GM19351 (cell line): ENCODE measurements around the gene PRSS53.

ENCODE experiments used
- ATAC-seq: cut with Tn5 transposase; IDR thresholded peaks from one replicate; pipeline ENCODE4 v1.9.1; 2021; ENCODE audit warnings: mild to moderate bottlenecking, moderate library complexity; ENCODE audit not compliant: unreplicated experiment

PRSS53 gene

DNA sequence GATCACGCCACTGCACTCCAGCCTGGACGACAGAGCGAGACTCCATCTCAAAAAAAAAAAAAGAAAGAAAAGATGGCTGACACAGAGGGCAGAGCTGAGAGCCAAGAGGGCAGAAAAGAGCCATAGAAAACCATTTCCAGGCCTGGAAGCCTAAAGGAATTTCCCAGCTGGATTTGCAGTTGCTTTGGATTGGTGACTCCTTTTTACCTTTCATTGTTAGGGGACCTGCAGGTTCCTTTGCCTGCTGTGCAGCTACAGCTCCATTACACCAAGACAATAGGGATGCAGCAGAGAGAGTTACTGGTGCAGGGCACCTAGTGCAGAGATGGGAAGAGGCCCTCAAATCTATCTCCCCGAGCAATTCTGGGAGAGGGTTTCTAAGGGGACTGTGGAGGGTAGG, 33.1 kb downstream of the PRSS53 start:
- ATAC-seq, result no peak

DNA sequence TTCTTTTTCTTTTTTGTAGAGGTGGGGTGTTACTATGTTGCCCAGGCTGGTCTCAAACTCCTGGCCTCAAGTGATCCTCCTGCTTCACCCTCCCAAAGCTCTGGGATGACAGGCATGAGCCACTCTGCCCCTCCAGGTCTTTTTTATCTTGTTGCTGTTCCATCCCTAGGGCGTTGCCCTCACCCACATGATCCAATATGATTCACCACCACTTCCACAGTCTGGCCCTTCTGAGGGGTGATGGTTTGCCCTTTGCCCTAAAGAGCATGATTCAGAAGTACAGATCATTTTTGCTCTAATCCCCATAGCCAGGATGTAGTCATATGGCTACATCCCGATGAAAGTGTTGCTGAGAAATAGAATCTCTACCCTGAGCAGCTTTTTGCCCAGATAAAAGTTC, 36.6 kb downstream of the PRSS53 start:
- no peak for ATAC-seq

DNA sequence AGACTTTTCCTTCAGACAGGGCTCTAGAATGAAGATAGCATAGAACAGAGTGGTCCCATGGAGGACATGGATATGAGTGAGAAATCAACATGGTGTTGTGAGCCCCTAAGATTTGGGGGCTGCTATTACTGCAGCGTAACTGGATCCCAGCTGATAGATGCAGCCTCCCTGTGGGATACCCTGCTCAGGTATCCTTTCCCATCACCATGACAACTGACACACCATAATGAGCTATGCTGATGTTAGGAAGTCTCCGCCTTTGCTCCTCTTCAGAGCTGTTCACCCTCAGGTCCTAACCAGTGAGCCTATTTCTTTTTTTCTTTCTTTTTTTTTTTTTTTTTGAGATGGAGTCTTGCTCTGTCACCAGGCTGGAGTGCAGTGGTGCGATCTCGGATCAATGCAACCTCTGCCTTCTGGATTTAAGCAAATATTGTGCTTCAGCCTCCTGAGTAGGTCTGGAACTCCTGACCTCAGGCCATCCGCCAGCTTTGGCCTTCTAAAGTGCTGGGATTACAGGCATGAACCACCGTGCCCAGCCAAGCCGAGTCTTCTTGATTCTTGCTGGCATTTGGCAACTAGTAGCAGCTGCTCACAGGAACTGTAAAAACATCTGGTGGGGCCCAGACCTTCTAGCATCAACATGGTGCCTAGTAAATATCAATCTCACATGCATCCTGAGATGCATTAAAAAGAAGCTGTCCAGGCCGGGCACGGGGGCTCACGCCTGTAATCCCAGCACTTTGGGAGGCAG, 38.3 kb downstream of the PRSS53 start:
- ATAC-seq, result no peak

DNA sequence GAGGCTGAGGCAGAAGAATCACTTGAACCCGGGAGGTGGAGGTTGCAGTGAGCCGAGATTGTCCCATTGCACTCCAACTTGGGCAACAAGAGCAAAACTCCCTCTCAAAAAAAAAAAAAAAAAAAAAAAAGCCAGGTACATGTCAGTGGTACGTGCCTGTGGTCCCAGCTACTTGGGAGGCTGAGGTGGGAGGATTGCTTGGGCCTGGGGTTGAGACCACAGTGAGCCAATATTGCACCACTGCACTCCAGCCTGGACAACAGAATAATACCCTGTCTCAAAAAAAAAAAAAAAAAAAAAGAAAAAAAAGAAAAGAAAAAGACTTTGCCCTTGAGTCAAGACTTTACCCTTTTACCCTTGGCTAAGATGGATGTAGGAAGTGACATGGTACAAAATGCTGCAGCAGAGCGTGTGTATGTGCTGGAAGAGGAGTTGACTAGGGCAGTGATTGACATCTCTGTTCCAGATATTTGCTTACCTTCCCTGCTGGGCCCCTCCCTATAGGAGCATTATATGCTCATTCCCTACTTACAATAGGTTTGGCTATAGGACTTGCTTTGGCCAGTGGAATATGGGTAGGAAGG, 44.8 kb downstream of the PRSS53 start:
- no peak for ATAC-seq

DNA sequence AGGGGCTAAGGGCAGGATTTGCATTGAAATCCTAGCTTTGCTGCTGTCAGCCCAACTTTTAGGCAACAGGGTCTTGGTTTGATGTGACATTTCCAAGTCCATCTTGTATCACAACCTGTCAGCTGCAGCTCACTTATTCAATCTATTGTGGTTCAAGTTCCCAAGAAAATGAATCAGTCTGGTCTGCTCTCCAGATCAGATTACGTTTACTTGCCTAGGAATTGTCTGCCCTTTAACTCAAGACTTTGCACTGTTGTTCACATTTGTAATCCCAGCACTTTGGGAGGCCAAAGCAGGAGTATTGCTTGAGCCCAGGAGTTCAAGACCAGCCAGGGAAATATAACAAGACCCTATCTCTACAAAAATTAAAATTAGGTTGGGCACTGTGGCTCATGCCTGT, 45.4 kb downstream of the PRSS53 start:
- no peak for ATAC-seq

DNA sequence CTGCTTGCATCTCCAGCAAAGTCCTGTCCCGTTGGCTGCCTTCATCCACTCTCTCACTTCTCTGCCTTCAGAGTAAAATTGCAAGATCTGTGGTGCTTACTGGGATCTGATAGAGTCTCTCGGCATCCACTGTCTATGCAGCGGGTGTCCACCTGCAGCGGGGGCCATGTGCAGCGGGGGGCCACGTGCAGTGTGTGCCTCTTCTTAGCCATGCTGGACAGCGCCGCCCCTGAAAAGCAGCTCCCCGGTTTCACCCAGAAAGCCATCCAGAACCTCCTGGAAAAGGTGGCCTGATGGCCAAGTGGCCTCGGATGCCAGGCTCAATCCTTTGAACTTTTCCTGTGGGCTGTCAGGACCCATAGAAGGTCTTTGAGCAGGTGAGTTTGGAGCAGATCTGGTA, 45.9 kb downstream of the PRSS53 start:
- ATAC-seq, result no peak

DNA sequence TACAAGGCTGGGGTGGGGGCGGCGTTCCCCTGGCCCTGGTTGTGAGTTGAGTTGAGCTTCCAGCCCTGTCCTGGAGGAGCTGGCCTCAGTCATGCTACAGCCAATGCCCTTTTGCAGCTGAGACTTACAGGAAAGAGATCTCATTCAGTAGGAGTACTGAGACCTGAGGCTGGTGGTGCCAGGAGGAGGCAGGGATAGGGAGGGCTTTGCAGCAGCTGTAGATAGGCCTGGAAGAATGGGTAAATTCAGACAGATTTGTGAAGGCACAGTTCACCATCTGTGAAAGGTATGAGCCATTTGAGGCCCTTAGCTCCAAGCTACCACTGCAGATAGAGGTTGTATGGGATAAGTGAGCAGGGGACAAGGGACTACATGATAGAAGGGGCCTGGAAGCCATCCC, 49.8 kb downstream of the PRSS53 start:
- ATAC-seq, result no peak

DNA sequence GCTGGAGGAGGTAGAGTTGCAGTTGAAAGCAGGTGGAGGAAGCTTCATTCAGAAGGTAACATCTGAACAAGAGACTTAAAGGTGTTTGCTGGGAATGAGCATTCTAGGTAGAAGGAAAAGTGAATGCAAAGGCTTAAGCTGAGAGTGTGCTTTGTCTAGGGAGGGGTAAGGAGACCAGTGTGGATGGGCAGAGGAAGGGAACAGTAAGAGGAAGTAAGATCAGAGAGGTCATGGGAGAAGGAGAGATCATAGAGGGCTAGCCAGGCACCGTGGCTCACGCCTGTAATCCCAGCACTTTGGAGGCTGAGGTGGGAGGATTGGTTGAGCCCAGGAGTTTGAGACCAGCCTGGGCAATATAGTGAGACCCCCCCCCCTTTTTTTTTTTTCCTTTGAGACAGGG, 52.1 kb downstream of the PRSS53 start:
- no peak for ATAC-seq

DNA sequence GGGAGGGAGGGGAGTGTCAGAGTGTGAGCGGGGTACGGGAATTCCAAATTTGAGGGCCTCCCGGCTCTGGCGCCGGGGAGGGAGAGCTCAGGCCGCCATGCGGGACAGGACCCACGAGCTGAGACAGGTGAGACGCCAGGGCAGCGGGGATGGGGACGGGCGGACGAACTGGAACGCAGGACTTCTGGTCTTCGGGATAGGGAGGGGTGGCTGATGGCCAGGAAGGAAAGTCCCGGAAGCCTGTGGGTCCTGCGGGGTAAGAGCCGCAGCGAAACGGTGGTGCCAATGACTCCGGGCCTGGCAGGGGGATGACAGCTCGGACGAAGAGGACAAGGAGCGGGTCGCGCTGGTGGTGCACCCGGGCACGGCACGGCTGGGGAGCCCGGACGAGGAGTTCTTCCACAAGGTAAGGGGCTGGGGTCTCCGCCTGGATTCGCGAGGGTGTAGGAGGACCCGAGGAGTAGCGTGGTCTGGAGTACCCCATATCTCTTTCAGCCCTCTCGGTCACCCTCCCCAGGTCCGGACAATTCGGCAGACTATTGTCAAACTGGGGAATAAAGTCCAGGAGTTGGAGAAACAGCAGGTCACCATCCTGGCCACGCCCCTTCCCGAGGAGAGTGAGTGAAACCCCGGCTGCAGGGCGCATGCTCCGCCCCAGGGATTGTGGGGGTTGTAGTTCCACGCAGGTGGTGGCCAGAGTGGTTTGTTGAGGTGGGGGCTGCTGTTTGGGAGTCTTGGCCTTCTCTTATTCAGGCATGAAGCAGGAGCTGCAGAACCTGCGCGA, 54.8 kb downstream of the PRSS53 start:
- ATAC-seq, result peak; percentile 48
